ENCODE measurements around the gene LGALS7. TPM values are rescaled to one million over a fixed set of nuclear protein-coding genes. Genes with fewer than 3 reads are reported as not detected.

Gene LGALS7
- total RNA-seq, 1 donor from 2014 or later: not detected

GRCh38 chr19:38727868-38728660, 45.3 kb downstream of the LGALS7 start:
- DNase-seq (ENCODE audit: low read depth, low spot score): no peak

- DNase-seq (ENCODE audit: low read depth, low spot score): no peak
Observed at GRCh38 chr19:38727306-38727867, 45.9 kb downstream of the LGALS7 start.

GRCh38 chr19:38726761-38727301, 46.5 kb downstream of the LGALS7 start:
- no peak for DNase-seq (ENCODE audit: low read depth, low spot score)

- DNase-seq (ENCODE audit: low read depth, low spot score): no peak
Observed at GRCh38 chr19:38726284-38726673, 47.0 kb downstream of the LGALS7 start.

- DNase-seq (ENCODE audit: low read depth, low spot score): no peak
Observed at GRCh38 chr19:38725469-38726283, 47.6 kb downstream of the LGALS7 start.

GRCh38 chr19:38723990-38724854, 49.1 kb downstream of the LGALS7 start:
- DNase-seq (ENCODE audit: low read depth, low spot score): no peak

- DNase-seq (ENCODE audit: low read depth, low spot score): no peak
Observed at GRCh38 chr19:38723606-38723965, 49.7 kb downstream of the LGALS7 start.

- DNase-seq (ENCODE audit: low read depth, low spot score): no peak
Observed at GRCh38 chr19:38722947-38723605, 50.2 kb downstream of the LGALS7 start.

- no peak for DNase-seq (ENCODE audit: low read depth, low spot score)
Observed at GRCh38 chr19:38721979-38722773, 51.1 kb downstream of the LGALS7 start.

- DNase-seq (ENCODE audit: low read depth, low spot score): no peak
Observed at GRCh38 chr19:38721496-38721895, 51.8 kb downstream of the LGALS7 start.

Other genes starting within 250 kb of the LGALS7 start
- 0.13 and 0.21 TPM in 2 replicates for gene MAP4K1, start 155.6 kb downstream of the LGALS7 start, total RNA-seq
- 439 and 457 TPM in 2 replicates for gene EIF3K, start 154.3 kb downstream of the LGALS7 start, total RNA-seq
- gene ACTN4, start 125.9 kb downstream of the LGALS7 start, total RNA-seq: 287 and 407 TPM in 2 replicates
- gene CAPN12, start 29.0 kb downstream of the LGALS7 start, total RNA-seq: 0.20 TPM in 1 of 2 replicates, not detected in the other
- not detected in 2 replicates for gene LGALS7B, start 15.7 kb upstream of the LGALS7 start, total RNA-seq
- gene LGALS4, start 39.4 kb upstream of the LGALS7 start, total RNA-seq: not detected in 2 replicates
- gene ECH1, start 58.3 kb upstream of the LGALS7 start, total RNA-seq: 29.5 and 47.7 TPM in 2 replicates
- gene HNRNPL, start 76.5 kb upstream of the LGALS7 start, total RNA-seq: 400 and 489 TPM in 2 replicates
- gene RINL, start 104.8 kb upstream of the LGALS7 start, total RNA-seq: 8.8 and 11.7 TPM in 2 replicates
- 47.3 and 48.8 TPM in 2 replicates for gene SIRT2, start 126.1 kb upstream of the LGALS7 start, total RNA-seq
- 15.1 and 23.6 TPM in 2 replicates for gene NFKBIB, start 126.5 kb upstream of the LGALS7 start, total RNA-seq
- not detected in 2 replicates for gene CCER2, start 138.7 kb upstream of the LGALS7 start, total RNA-seq
- 18.7 and 19.7 TPM in 2 replicates for gene SARS2, start 157.2 kb upstream of the LGALS7 start, total RNA-seq
- gene MRPS12, start 157.4 kb upstream of the LGALS7 start, total RNA-seq: 46.3 and 59.3 TPM in 2 replicates
- gene FBXO17, start 202.2 kb upstream of the LGALS7 start, total RNA-seq: 24.2 and 25.9 TPM in 2 replicates

Measured in pulmonary artery endothelial cell (primary cell).